Right cardiac atrium (tissue), 5 donors: ENCODE data around the gene NR2F2. TPM values are rescaled to one million over a fixed set of nuclear protein-coding genes. Genes with fewer than 3 reads are reported as not detected.

ENCODE experiments used
- ATAC-seq, 2 donors: fragments of 200-7000 bp; cut with Tn5 transposase; one replicate each; pipeline versions ENCODE4 v1.8.0 to v1.9.1; 2020; ENCODE audit warnings: moderate library complexity in 2 of 2, mild to moderate bottlenecking in 1 of 2
- DNase-seq, 3 donors: peaks; one replicate each; pipeline ENCODE4 v3.0.0-alpha.2; 2020
- H3K27ac ChIP-seq: one replicate; pipeline ENCODE4 v1.5.1; 2013; ENCODE audit warnings: mild to moderate bottlenecking, low read length, control low read depth, moderate library complexity
- H3K27me3 ChIP-seq: one replicate; pipeline ENCODE4 v1.6.1; 2013; ENCODE audit not compliant: control insufficient read depth, insufficient read depth
- H3K4me1 ChIP-seq: one replicate; pipeline ENCODE4 v1.6.1; 2013; ENCODE audit warnings: low read length; ENCODE audit not compliant: control insufficient read depth, insufficient read depth
- H3K4me3 ChIP-seq: one replicate; pipeline ENCODE4 v1.5.1; 2013; ENCODE audit warnings: low read length, control low read depth
- H3K9me3 ChIP-seq: one replicate; pipeline ENCODE4 v1.6.1; 2013; ENCODE audit warnings: low read length; ENCODE audit not compliant: control insufficient read depth
- WGBS: extraction: QIAGEN DNeasy Blood & Tissue Kit; methylation state at CpG from one replicate; pipeline ENCODE4 v1.1.7; 2013; 5-methylcytosine and 5-hydroxymethylcytosine counted together
- intact Hi-C, 4 donors: fragments of 100-400 bp; cut with DNase I; formaldehyde crosslinking; loops; one replicate each; pipeline versions ENCODE4 v1.11.0 to v1.14.0; 2022 to 2023
- polyA plus RNA-seq: library from polyadenylated mRNA; stranded (reverse); fragments of 200-250 nt; gene quantifications from one replicate; pipeline ENCODE4 v1.2.3, GENCODE V29; 2013
- total RNA-seq, 4 donors: library from RNA; stranded (reverse); fragmentation: NEBNext Ultra II Directional; extraction: Animal tissue kit (Norgen Biotek cat#: 25700); gene quantifications; one replicate each; pipeline ENCODE4 v1.2.1, GENCODE V29; 2021
- donor health status: healthy with polysubstance abuse.
- donor health status: DM: no; HTN: yes; CAD: no.
- donor health status: DM: no; HTN: no; CAD: no.
- donor health status: DM: no; HTN: yes; CAD: no; lungs with severe emphysema.
- donor health status: DM: yes; HTN: yes; CAD: no.

Gene NR2F2
- total and polyA plus RNA-seq, 5 donors = 43.0 to 68.6 (median 52.8) TPM

- DNase-seq (peak; percentile 55 to 82 (median 78)), ATAC-seq (peak; percentile 3 to 6)
- Histone ChIP-seq H3K4me3 (peak overlapping the region; percentile 94), H3K9me3 (no peaks in the 10 kb centered on the region), H3K27ac (peak overlapping the region; percentile 96), H3K4me1 (peaks cover 3% of the 10 kb centered on the region), H3K27me3 (no peaks in the 10 kb centered on the region)
- under 1% methylated on average over 36 of the region's 36 CpGs for WGBS
- intact Hi-C loops = loop anchor here in 3 of 4 donors (5.0 to 10.0 kb wide), 7 partner anchors 162 to 1069 kb away; no protein-coding TSS in a partner anchor
Observed at GRCh38 chr15:96326328-96327154, 4.0 kb upstream of the NR2F2 start.

DNA sequence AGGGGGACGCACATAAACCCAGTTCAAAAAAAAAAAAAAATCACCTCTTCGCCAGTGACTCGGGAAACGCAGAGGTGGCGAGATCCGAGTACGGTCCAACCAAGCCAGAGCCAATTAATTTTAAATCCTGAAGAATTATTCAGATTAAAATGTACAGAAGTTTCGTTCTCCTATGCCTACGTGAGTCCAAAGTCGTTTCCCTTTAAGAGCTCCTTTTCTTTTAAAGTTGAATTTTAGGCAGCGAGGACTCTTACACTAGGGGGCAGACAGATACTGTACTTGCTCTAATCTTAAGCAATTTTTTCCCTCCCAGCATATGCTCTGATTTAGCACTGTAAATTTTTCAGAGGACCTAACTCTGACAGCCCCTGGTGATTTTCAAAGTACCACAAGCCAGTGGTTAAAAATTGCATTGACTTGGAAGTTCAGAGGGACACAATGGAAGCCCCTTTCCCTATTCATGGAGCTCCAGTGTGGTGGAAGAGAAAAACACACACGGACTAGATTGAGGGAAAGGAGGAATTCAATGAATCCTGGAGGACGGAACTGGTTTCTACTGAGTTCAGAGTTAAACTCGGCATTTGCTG, 3.3 kb upstream of the NR2F2 start:
- Histone ChIP-seq H3K9me3 (no peaks in the 10 kb centered on the region), H3K4me3 (peak overlapping the region; percentile 94), H3K27me3 (no peaks in the 10 kb centered on the region), H3K4me1 (peaks cover 3% of the 10 kb centered on the region), H3K27ac (peak overlapping the region; percentile 96)
- peak; percentile 43 to 53 for ATAC-seq
- no peak for DNase-seq
- intact Hi-C loops = loop anchor here in 3 of 4 donors (5.0 to 10.0 kb wide), 7 partner anchors 162 to 1070 kb away; no protein-coding TSS in a partner anchor
- WGBS = 3% methylated on average over 14 of the region's 14 CpGs

- WGBS = 28% methylated on average over 7 of the region's 7 CpGs
- Histone ChIP-seq H3K4me3 (peak overlapping the region; percentile 94), H3K27me3 (no peaks in the 10 kb centered on the region), H3K9me3 (no peaks in the 10 kb centered on the region), H3K4me1 (peaks cover 3% of the 10 kb centered on the region), H3K27ac (peak overlapping the region; percentile 43)
- DNase-seq = no peak
- intact Hi-C loops = loop anchor here in 3 of 4 donors (5.0 to 10.0 kb wide), 7 partner anchors 164 to 1071 kb away; no protein-coding TSS in a partner anchor
- no peak for ATAC-seq
Observed at GRCh38 chr15:96328181-96328876, 2.2 kb upstream of the NR2F2 start.

DNA sequence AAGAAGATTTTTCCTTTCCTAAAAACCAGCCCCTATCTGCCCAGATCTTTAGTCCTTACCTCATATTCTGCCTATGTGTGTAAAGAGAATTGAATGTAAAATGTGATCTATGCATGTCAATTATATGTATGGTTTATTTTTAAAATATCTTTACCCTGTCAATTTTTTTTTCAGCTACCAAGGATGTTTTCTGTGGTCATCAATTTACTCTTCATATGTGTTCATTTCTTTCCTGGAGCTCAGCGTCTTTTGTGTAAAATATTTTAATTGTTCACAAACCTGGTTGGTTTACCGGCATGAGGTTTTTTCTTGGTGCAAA, 1.7 kb upstream of the NR2F2 start:
- intact Hi-C loops = loop anchor here in 3 of 4 donors (5.0 to 10.0 kb wide), 7 partner anchors 164 to 1072 kb away; no protein-coding TSS in a partner anchor
- 42% methylated on average over 2 of the region's 2 CpGs for WGBS
- DNase-seq (no peak), ATAC-seq (no peak)
- H3K4me1 ChIP-seq = peaks cover 3% of the 10 kb centered on the region
- H3K4me3 ChIP-seq = peak overlapping the region; percentile 94
- no peak overlapping the region for H3K27ac ChIP-seq
- no peaks in the 10 kb centered on the region for H3K27me3 ChIP-seq
- no peaks in the 10 kb centered on the region for H3K9me3 ChIP-seq

GRCh38 chr15:96329403-96329981, 1.0 kb upstream of the NR2F2 start:
- ATAC-seq (peak in 1 of 2 donors; percentile 26), DNase-seq (peak in 2 of 3 donors; percentile 39 to 40)
- H3K27ac ChIP-seq = peak overlapping the region; percentile 91
- intact Hi-C loops = loop anchor here in 3 of 4 donors (5.0 to 10.0 kb wide), 7 partner anchors 165 to 1072 kb away; no protein-coding TSS in a partner anchor
- no peaks in the 10 kb centered on the region for H3K9me3 ChIP-seq
- WGBS = 26% methylated on average over 8 of the region's 8 CpGs
- H3K27me3 ChIP-seq = no peaks in the 10 kb centered on the region
- peak overlapping the region; percentile 65 for H3K4me3 ChIP-seq
- H3K4me1 ChIP-seq = no peaks in the 10 kb centered on the region

DNA sequence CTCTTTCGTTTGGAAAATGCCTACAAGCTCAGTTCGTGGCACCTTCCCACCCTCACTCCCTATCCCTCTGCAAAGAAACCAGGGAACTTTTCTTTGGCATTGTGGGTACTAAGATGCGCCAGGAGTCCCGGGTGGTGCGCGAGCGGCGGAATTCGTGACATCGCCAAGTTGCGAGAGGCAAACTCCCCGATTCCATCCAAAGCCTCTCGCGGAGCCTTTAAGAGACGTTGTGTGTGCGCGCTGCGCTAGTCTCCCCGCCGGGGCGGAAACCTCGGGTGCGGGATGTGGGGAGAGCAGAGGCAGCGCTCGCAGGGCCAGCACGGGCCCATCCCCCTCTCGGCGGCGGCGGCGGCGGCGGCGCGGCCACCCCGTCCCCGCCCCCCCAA, 443 bp upstream of the NR2F2 start:
- WGBS = under 1% methylated on average over 37 of the region's 37 CpGs
- intact Hi-C loops = loop anchor here in 1 of 4 donors (10.0 kb wide), 1 partner anchor 855 kb away; no protein-coding TSS in a partner anchor
- Histone ChIP-seq H3K9me3 (no peaks in the 10 kb centered on the region), H3K4me3 (peak overlapping the region; percentile 65), H3K27me3 (no peaks in the 10 kb centered on the region), H3K27ac (peak overlapping the region; percentile 91), H3K4me1 (no peaks in the 10 kb centered on the region)
- peak in 2 of 3 donors; percentile 84 to 92 for DNase-seq
- ATAC-seq = peak in 1 of 2 donors; percentile 54

GRCh38 chr15:96331144-96331944, 844 bp downstream of the NR2F2 start:
- H3K27me3 ChIP-seq = no peaks in the 10 kb centered on the region
- H3K4me1 ChIP-seq = no peaks in the 10 kb centered on the region
- peak overlapping the region; percentile 96 for H3K4me3 ChIP-seq
- intact Hi-C loops = loop anchor here in 1 of 4 donors (10.0 kb wide), 1 partner anchor 857 kb away; no protein-coding TSS in a partner anchor
- ATAC-seq = no peak
- WGBS = 1% methylated on average over 77 of the region's 77 CpGs
- H3K27ac ChIP-seq = peak overlapping the region; percentile 98
- DNase-seq = peak; percentile 34 to 76 (median 71)
- H3K9me3 ChIP-seq = no peaks in the 10 kb centered on the region

GRCh38 chr15:96331945-96332636, 1.6 kb downstream of the NR2F2 start:
- H3K9me3 ChIP-seq = no peaks in the 10 kb centered on the region
- no peaks in the 10 kb centered on the region for H3K27me3 ChIP-seq
- peak overlapping the region; percentile 96 for H3K4me3 ChIP-seq
- intact Hi-C loops = loop anchor here in 1 of 4 donors (10.0 kb wide), 1 partner anchor 857 kb away; no protein-coding TSS in a partner anchor
- WGBS = 1% methylated on average over 70 of the region's 70 CpGs
- no peaks in the 10 kb centered on the region for H3K4me1 ChIP-seq
- peak overlapping the region; percentile 98 for H3K27ac ChIP-seq
- peak; percentile 37 to 81 (median 72) for DNase-seq
- no peak for ATAC-seq

DNA sequence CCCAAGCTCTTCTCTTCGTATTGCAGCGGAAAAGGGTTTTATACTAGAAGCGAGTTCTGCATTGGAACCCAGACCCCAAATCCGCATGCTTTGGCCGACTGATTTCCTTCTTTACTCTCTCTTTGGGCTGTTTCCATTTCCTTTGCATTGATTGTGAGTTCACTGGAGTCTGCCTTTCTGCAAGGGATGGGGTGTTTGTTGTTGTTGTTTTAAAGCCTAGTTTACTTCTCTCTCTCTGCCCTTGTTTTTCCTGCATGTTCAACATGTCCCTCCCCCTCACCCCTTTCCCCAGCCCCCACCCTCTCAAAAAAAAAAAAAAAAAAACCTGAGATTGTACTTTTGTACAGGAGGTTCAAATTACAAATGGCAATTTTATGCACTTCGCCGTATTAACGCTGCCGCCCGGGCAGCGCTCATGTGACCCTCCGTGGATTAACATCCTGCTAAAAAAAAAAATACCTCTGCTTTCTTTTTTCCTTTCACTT, 2.2 kb downstream of the NR2F2 start:
- ATAC-seq = no peak
- under 1% methylated on average over 12 of the region's 12 CpGs for whole genome bisulfite sequencing
- no peaks in the 10 kb centered on the region for H3K27me3 ChIP-seq
- intact Hi-C loops = loop anchor here in 1 of 4 donors (10.0 kb wide), 1 partner anchor 858 kb away; no protein-coding TSS in a partner anchor
- peak overlapping the region; percentile 99 for H3K27ac ChIP-seq
- DNase-seq = no peak
- H3K4me3 ChIP-seq = peak overlapping the region; percentile 96
- no peaks in the 10 kb centered on the region for H3K9me3 ChIP-seq
- H3K4me1 ChIP-seq = no peaks in the 10 kb centered on the region
